B cell (primary cell): Measurements from ENCODE around the gene FAM111A. TPM values are rescaled to one million over a fixed set of nuclear protein-coding genes. Genes with fewer than 3 reads are reported as not detected.

Experiments
- ATAC-seq: fragments of 200-7000 bp; cut with Tn5 transposase; one replicate; pipeline ENCODE4 v1.10.0; 2021; ENCODE audit warnings: low read depth, mild to moderate bottlenecking, moderate number of reproducible peaks, moderate library complexity
- CTCF ChIA-PET: fragments of 350-600 bp; sonication (Branson Sonifier 250); formaldehyde crosslinking; loops from one replicate; lab custom pipeline; 2021; ENCODE audit warnings: antibody characterized with exemption, inconsistent platforms; lab: Charles Lee
- POLR2A ChIA-PET: fragments of 350-600 bp; sonication (Branson Sonifier 250); formaldehyde crosslinking; loops from one replicate; lab custom pipeline; 2021; ENCODE audit warnings: antibody characterized with exemption; lab: Charles Lee
- DNase-seq: peaks from one replicate; pipeline ENCODE4 v3.0.0; 2013
- H2AFZ ChIP-seq: 2 replicates; pipeline ENCODE4 v1.6.1; 2012; ENCODE audit warnings: mild to moderate bottlenecking, low read depth, low read length; ENCODE audit not compliant: insufficient read depth, poor library complexity, severe bottlenecking
- H3K27ac ChIP-seq, 2 donors: 1 replicate in 1 of 2; 2 replicates in 1 of 2; pipeline ENCODE4 v1.5.1; 2012 to 2013; ENCODE audit warnings: low read length in 2 of 2, mild to moderate bottlenecking in 2 of 2, moderate library complexity in 1 of 2
- H3K27me3 ChIP-seq, 4 experiments: fragments of 200-600 bp in 1 of 4; sonication (generic) in 1 of 4; replicated peaks in 1 of 4; 1 replicate in 2 of 4; 2 replicates in 2 of 4; pipeline versions ENCODE4 v1.6.1 to v1.7.0; 2013 to 2016; ENCODE audit warnings: low read length in 3 of 4, mild to moderate bottlenecking in 2 of 4, mixed read lengths in 1 of 4, moderate library complexity in 1 of 4; ENCODE audit not compliant: insufficient read depth in 4 of 4, control insufficient read depth in 3 of 4; ENCODE audit errors: control extremely low read depth in 1 of 4
- H3K36me3 ChIP-seq, 2 experiments: replicated peaks in 1 of 2; 1 replicate in 1 of 2; 2 replicates in 1 of 2; pipeline versions ENCODE4 v1.6.1 to v1.7.1; 2013; ENCODE audit warnings: low read length in 1 of 2; ENCODE audit not compliant: insufficient read depth in 2 of 2, control insufficient read depth in 1 of 2; ENCODE audit errors: control extremely low read depth in 1 of 2, extremely low read depth in 1 of 2
- H3K4me1 ChIP-seq, 2 donors: fragments of 200-600 bp in 1 of 2; sonication (generic) in 1 of 2; 1 replicate in 1 of 2; 2 replicates in 1 of 2; pipeline versions ENCODE4 v1.5.1 to v1.6.1; 2013 to 2017; ENCODE audit warnings: low read length in 2 of 2; ENCODE audit not compliant: control insufficient read depth in 2 of 2, insufficient read depth in 2 of 2
- H3K4me2 ChIP-seq: replicated peaks from 2 replicates; pipeline ENCODE3; 2012; ENCODE audit warnings: mild to moderate bottlenecking, low read depth, low read length; ENCODE audit not compliant: poor library complexity, severe bottlenecking
- H3K4me3 ChIP-seq, 5 experiments: fragments of 200-600 bp in 1 of 5; sonication (generic) in 1 of 5; 1 replicate in 3 of 5; 2 replicates in 2 of 5; pipeline versions ENCODE4 v1.5.1 to v1.7.0; 2011 to 2016; ENCODE audit warnings: low read length in 4 of 5, mild to moderate bottlenecking in 4 of 5, low read depth in 2 of 5, control low read depth in 1 of 5, moderate library complexity in 1 of 5; ENCODE audit not compliant: insufficient read depth in 1 of 5; ENCODE audit errors: control extremely low read depth in 1 of 5, extremely low read depth in 1 of 5
- H3K79me2 ChIP-seq: fragments of 200-600 bp; sonication (generic); one replicate; pipeline ENCODE4 v1.6.0; 2016; ENCODE audit warnings: low read length; ENCODE audit not compliant: control insufficient read depth, insufficient read depth
- H3K9ac ChIP-seq: fragments of 200-600 bp; sonication (generic); 2 replicates; pipeline ENCODE4 v1.6.1; 2017; ENCODE audit warnings: mild to moderate bottlenecking, low read length, moderate library complexity
- H3K9me3 ChIP-seq, 3 donors: one replicate each; pipeline versions ENCODE4 v1.6.1 to v1.7.1; 2013; ENCODE audit warnings: low read length in 2 of 3; ENCODE audit not compliant: control insufficient read depth in 2 of 3, insufficient read depth in 1 of 3; ENCODE audit errors: control extremely low read depth in 1 of 3
- H4K20me1 ChIP-seq: 2 replicates; pipeline ENCODE4 v1.6.0; 2012; ENCODE audit warnings: mild to moderate bottlenecking, low read length; ENCODE audit not compliant: insufficient read depth, control insufficient read depth, poor library complexity, severe bottlenecking
- H3K27ac Mint-ChIP-seq: one replicate; pipeline ENCODE4 v1.8.0; 2021; ENCODE audit warnings: mixed read lengths
- H3K27me3 Mint-ChIP-seq: one replicate; pipeline ENCODE4 v1.8.0; 2021; ENCODE audit warnings: mixed read lengths
- H3K4me1 Mint-ChIP-seq: one replicate; pipeline ENCODE4 v1.8.0; 2021; ENCODE audit warnings: mixed read lengths
- H3K4me3 Mint-ChIP-seq: one replicate; pipeline ENCODE4 v1.8.0; 2021; ENCODE audit warnings: mixed read lengths
- H3K9me3 Mint-ChIP-seq: one replicate; pipeline ENCODE4 v1.8.0; 2022; ENCODE audit warnings: mixed read lengths; ENCODE audit not compliant: insufficient read depth
- CTCF ChIP-seq: fragments of 200-600 bp; IDR thresholded peaks from one replicate; pipeline ENCODE4 v1.8.0; 2022; ENCODE audit warnings: antibody characterized with exemption, mild to moderate bottlenecking
- EZH2 ChIP-seq: IDR thresholded peaks from 2 replicates; pipeline ENCODE4 v1.6.1; 2012; ENCODE audit warnings: borderline replicate concordance, low read depth, mild to moderate bottlenecking, moderate library complexity, low read length; ENCODE audit not compliant: insufficient read depth, poor library complexity, severe bottlenecking
- WGBS: methylation state at CpG from one replicate; pipeline ENCODE4 v1.1.5; 2013; ENCODE audit warnings: missing lambda C conversion rate; ENCODE audit not compliant: insufficient coverage; 5-methylcytosine and 5-hydroxymethylcytosine counted together
- intact Hi-C: fragments of 100-400 bp; cut with micrococcal nuclease; formaldehyde crosslinking; loops from one replicate; pipeline ENCODE4 v1.10.0; 2022
- polyA plus RNA-seq: library from polyadenylated mRNA; depleted of rRNA; stranded (reverse); fragments of >200 nt; gene quantifications from 2 replicates; pipeline ENCODE4 v1.2.3, GENCODE V29; 2012
- total RNA-seq, 2 donors: library from RNA; stranded (reverse); fragments of 120-200 nt in 1 of 2; gene quantifications; 1 replicate in 1 of 2; 2 replicates in 1 of 2; pipeline versions ENCODE4 v1.2.3 to v1.2.4, GENCODE V29; 2013 to 2022

The FAM111A gene
- total and polyA plus RNA-seq, 2 donors (not counting 1 experiment from before 2014, with no cell fraction given), result 57.0 to 120 TPM

GRCh38 chr11:59144579-59145345 lies 2.1 kb downstream of the FAM111A start:
- Histone ChIP-seq H3K27ac (peak overlapping the region; percentile 88 to 90), H3K4me1 (peaks cover 51 to 56% of the 10 kb centered on the region in 2 donors), H3K27me3 (no peaks in the 10 kb centered on the region), H3K4me2 (peak overlapping the region; percentile 96), H4K20me1 (no peaks in the 10 kb centered on the region), H3K79me2 (peaks cover 42% of the 10 kb centered on the region), H3K9me3 (no peaks in the 10 kb centered on the region), H3K4me3 (peak overlapping the region; percentile 45 to 77 (median 76)), H3K36me3 (peaks cover 0 to 2% of the 10 kb centered on the region in 2 experiments), H3K9ac (peak overlapping the region; percentile 80), H2AFZ (peak overlapping the region; percentile 88)
- H3K9me3 Mint-ChIP-seq, result no peaks in the 10 kb centered on the region
- POLR2A ChIA-PET, result interaction anchor here (0.6 to 2.0 kb wide), 8 partner anchors 8 to 569 kb away, joined by 3 to 15 read pairs (median 6); partner anchors contain the start of genes DTX4, FAM111B and LPXN
- no peak for TF ChIP-seq EZH2
- TF ChIP-seq CTCF, result no peak
- ATAC-seq (peak; percentile 45), DNase-seq (peak; percentile 88)
- H3K27ac Mint-ChIP-seq, result peak overlapping the region; percentile 87
- no peaks in the 10 kb centered on the region for H3K27me3 Mint-ChIP-seq
- intact Hi-C loops, result loop anchor here (1.0 to 5.0 kb wide), 7 partner anchors 28 to 1477 kb away; partner anchors contain the start of genes DTX4, OSBP and ZDHHC5
- peak overlapping the region; percentile 97 for H3K4me3 Mint-ChIP-seq
- CTCF ChIA-PET, result interaction anchor here (0.8 to 2.4 kb wide), 11 partner anchors 9 to 576 kb away, joined by 3 to 44 read pairs (median 4); partner anchors contain the start of gene DTX4
- H3K4me1 Mint-ChIP-seq, result peaks cover 81% of the 10 kb centered on the region
- under 1% methylated on average over 38 of the region's 39 CpGs for WGBS
